GM03348 (cell line): ENCODE data around the gene C1orf105.
"Not testable (repeated sequence)": the region's sequence is repeated elsewhere in the genome, so short reads cannot be mapped to it uniquely, and the experiment has no call there.

Source experiments
- DNase-seq: peaks from one replicate; pipeline ENCODE4 v3.0.0; 2012; ENCODE audit warnings: low spot score

The C1orf105 gene

DNA sequence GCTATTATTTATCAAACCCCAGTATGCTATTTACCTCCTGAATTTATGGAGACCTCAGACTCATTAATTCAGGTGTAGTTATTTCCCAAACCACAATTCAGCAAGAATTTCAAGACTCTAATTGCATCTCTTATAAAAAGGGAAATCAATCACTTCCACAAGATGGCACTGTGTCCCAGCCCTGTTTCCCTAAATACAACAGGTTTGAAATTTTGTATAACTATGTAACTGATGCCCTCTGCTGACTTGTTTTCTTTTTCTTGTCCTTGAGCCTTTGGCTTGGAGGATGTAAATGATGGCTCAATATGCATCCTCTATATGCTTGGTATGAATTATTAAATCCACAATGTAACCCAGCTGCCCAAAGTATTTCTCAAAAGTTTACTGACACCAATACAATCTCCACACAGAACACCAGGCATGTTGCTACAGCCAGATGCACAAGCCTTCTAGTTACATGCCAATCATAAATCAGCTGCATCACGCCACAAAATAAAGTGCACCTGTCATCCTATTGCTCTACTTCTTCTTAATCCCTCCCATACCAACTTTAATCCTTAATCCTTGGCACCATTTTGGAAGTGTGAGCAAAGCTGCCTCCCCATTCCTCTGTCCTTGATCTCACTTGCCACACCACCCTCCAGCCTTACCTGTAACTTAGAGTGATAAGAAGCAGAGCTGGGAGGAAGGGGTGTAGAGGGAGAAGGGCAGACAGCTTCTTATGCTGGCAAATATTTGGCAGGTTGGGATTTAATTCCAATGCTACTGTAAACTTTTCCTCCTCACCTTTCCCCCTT is 9.0 kb downstream of the C1orf105 start:
- peak; percentile 75 for DNase-seq

DNA sequence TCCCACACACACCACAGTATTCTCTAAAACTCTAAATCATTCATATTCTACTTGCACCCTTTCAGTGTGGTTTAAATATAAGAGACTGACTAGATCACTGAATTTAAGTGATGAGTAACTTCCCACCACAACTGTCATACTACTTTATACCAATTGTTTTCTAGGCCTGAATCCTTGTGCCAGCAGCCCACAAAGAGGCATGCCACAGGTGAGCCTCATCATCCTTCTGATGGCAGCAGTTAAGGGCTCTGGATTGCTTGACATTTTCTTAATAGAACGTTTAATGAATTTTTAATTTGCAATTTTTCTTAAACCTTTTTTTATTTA is 9.6 kb downstream of the C1orf105 start:
- no peak for DNase-seq

DNA sequence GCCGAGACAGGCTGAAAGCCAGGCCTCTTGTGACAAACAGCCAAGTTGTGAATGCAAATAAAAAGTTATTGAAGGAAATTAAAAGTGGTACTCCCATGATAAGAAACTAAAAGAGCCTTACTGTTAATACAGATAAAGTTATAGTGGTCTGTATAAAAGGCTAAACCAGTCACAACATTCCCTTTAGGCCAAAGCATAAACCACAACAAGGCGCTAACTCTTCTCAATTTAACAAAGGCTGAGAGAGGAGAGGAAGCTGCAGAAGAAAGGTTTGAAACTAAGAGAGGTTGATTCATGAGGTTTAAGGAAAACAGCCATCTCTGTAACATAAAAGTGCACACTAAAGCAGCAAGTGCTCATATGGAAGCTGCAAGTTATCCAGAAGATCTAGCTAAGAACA is 10.7 kb downstream of the C1orf105 start:
- no peak for DNase-seq

DNA sequence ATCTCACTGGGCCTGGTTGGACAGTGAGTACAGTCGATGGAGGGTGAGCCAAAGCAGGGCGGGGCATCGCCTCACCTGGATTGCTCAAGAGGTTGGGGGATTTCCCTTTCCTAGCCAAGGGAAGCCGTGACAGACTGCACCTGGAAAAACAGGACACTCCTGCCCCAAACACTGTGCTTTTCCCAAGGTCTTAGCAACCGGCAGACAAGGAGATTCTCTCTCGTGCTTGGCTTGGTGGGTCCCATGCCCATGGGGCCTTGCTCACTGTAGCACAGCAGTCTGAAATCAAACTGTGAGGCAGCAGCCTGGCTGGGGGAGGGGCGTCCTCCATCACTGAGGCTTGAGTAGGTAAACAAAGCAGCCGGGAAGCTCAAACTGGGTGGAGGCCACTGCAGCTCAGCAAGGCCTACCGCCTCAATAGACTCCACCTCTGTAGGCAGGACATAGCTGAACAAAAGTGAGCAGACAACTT is 11.3 kb downstream of the C1orf105 start:
- DNase-seq, result no peak

DNA sequence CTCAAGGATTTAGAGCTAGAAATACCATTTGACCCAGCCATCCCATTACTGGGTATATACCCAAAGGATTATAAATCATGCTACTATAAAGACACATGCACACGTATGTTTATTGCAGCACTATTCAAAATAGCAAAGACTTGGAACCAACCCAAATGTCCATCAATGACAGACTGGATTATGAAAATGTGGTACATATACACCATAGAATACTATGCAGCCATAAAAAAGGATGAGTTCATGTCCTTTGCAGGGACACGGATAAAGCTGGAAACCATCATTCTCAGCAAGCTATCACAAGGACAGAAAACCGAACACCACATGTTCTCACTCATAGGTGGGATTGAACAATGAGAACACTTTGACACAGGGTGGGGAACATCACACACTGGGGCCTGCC is 16.7 kb downstream of the C1orf105 start:
- not testable (repeated sequence) for DNase-seq

DNA sequence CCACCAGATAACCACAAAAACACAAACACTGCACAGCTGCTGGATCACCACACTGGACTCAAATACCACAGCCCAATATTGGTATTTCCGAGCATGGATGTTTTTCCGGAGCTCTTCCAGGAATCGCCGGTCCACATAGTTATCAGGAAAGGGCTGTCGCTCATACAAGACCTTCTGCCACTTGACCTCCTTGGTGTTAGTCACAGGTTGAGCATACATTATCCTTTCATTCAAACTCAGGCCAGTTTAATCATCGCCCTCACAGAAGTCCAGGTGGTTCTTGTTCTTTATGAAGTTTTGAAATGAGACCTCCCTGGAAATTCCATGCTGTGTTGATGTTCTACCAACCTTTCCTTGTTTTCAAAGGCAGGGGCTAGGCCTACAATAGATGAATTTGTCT is 21.9 kb downstream of the C1orf105 start:
- DNase-seq, result no peak

DNA sequence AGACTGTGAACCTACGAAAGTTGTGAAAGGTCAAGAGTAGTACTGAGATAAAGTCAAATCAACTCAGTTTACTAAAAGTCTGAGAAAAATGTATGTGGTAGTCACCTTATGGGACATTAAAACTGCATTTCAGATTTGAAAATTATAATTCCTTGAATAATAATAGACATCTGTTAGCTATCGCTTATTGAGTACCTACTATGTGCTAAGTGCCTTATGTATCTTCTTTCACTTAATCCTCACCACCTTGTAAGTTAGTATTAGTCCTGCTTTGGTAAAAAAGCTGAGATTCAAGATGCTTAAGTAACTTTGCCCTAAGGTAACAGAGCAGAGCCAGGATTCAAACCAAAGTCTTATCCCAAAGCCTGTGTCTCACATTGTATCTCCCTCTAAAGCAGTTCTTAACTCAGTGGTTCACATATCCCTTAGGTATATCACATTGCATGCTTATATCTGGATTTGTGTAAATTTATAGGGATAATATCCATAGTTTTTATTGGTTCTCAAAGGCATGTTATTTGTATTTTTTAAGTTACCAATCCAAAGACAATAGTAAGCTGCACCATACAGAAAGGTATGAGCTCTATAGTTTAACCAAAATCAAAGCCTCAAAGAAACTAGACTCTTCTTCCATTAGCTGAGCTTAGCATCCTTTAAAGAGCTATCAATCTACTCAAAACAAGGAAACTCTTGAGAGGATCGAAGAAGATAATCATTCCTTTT is 22.5 kb downstream of the C1orf105 start:
- DNase-seq, result no peak

DNA sequence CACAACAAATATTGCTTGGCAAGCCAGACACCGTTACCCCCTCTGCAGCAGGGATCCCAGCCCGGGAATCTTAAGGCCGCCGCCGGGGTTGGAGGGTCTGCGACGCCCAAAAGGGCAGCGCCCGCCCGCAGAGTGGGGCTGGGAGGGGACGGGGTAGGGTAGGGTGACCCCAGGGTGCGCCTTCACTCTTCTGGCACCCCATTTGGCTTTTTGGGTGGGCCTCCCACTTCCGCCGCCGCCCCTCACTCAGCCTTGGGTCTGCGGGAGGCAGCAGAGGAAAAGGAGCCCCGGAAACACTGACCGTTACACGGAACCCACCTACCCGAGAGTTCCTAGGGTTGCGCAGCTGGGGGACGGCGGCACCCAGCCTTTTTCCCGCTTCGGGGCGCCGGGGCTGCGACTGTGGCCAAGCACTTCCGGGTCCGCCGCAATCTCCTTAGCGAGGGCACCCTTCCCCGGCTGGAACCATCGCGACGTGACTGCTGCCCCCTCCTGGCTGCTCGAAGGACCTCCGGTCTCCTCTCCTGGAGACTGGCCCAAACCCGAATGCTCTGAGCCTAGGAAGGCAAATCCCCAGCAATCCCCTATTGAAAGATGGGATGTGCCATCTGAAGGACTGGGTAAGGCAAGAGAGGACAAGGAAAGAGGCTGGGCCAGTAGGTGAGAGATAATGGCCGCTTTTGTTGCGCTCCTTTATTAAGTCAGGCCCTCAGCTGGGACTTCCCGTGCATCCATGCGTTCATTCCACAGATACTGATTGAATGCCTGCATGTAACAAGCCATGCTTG is 23.4 kb downstream of the C1orf105 start, which contains the start of gene PIGC:
Gene PIGC, minus strand, starts transcription at position 404 of the 788 bp plus-strand sequence. CDS start 1,447 bp downstream, outside the sequence.
- DNase-seq, result peak; percentile 96

DNA sequence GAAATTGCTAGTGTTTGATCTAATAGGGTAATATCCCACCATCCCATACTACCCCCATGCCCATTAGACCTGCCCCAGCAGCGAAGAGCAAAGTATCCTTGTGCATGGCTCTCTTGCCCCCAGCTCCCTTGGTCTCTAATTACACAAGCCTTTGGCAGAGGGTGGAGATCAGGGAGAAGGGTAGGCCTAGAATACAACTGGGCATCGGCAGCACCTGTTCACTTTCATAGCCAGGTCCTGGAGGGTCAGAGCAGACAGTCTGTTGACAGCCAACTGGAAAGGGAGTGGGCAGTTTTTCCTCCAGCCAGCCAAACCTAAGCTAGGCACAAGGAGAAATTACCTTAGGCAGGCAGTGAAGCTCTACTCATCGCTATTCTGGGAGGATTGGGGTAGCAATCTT is 26.1 kb downstream of the C1orf105 start:
- no peak for DNase-seq

DNA sequence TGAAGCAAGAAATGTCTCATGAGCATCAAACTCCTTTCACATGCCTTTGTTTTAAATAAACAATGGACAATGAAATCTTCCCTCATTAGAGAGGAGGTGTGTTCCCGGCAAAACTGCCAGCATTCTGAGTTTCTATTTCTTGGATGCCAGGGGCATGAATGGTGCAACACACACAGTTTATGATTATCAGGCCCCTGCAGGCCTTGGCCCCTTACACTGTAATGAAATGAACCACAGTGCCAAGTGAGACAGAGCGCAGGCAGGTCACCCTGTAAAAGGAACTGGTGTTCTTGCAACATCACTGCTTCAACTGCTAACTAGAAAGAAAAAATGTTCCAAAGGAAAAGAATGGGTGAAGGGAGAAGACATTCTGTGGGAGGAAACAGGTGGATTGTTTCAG is 27.2 kb downstream of the C1orf105 start:
- DNase-seq, result no peak

DNA sequence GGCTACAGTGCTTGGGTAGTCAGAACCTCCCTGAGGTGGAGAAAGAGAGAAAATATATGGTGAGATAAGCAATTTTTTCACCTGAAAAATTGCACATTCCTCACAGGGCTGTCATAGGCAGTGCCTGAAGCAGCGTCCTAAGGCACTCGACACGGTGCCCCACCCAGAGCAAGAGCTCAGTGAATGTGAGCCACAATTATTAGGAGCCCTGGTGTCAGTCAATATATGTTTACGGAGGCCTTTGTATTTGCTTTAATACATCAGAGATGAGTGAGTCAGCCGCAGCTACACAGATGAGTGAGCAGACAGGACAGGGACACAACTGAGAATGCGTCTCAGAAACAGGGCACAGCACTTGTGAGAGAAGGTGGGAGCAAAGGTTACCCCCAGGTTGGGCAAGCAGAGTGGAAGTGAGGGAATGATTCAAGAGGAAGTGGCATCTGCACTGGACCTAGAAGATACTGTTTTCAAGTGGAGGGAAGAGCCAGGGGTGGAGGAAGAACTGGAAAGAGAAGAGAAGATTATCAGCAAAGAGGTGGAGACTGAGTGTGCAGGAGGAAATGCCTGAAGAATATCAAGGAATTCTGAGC is 28.6 kb downstream of the C1orf105 start:
- no peak for DNase-seq

DNA sequence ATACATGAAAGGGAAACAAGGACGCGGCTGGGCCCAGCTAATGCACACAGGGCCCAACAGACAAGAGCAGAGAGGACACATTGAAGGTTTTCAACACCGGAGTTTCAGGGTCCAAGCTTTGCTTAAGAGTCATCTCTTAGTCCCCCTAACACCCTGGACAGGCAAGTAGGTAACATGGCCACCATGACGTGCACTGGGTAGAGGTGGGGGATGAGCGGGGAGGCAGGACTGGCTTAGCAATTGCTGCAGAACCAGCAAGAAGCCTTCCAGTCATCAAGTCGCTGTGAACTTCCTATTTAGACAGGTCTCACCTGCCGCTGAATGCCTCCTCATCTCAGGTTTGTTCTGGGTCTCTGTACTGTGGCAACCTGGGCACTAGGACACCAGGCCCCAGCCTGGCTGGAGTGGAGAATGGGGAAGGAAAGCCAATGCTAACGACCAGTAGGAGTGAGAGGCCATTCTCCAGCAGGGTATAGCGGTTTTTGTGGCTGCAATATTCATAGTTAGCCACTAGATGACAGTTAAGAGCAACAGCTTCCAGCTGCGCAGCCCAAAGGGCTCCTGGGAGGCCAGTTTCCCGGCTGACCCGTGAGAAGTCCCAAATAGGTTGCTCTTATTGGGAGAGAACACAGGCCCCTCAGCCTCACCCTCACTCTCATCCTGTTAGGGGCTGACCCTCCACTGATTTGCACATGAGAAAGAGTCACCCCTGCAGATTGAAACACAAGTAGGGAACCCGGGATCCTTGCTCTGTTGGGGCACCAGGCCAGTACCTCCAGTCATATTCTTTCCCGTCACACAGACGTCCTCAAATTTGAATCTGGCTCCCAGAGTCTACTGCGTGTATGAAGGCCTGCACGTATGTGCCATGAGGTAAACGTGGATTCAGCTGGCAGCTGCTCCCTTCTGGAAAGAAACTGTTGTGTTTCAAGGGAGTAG is 29.4 kb downstream of the C1orf105 start:
- peak; percentile 89 for DNase-seq

DNA sequence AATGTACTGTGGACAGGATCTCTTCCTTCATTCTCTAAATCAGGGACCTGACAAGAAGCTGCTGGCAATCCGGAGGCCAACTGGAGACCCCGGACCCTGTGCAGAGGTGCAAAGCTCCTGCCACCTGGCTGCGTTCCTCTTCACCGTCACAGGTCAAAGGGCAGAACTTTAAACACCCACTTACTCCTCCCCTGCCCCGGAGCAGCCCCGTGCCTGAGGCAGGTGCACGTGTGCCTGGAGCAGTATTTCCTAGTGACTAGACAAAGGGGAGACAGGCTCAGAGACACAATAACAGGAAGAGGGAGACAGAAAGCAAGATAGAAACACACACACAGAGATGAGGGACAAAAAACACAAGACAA is 30.0 kb downstream of the C1orf105 start:
- DNase-seq, result no peak

DNA sequence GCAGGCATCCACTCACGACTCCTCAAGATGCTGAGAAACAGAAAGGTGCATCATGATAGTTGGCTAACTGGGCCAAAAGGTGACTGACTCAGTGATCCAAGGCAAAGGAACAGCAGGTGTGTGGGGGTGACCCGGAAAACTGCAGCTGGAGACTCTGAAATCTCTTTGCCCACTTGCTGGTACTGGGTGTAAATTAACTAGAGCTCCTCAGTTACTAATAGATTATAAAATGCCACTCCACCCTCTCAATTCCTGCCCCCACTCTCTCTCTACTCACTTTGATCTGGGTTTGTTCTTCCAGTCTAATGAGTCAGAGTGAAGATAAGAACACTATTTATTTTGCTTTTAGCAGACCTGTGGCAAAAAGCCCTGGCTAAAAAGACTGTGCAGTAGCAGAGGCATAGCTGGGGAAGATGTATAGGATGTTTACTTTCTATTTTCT is 30.5 kb downstream of the C1orf105 start:
- DNase-seq, result peak; percentile 19

DNA sequence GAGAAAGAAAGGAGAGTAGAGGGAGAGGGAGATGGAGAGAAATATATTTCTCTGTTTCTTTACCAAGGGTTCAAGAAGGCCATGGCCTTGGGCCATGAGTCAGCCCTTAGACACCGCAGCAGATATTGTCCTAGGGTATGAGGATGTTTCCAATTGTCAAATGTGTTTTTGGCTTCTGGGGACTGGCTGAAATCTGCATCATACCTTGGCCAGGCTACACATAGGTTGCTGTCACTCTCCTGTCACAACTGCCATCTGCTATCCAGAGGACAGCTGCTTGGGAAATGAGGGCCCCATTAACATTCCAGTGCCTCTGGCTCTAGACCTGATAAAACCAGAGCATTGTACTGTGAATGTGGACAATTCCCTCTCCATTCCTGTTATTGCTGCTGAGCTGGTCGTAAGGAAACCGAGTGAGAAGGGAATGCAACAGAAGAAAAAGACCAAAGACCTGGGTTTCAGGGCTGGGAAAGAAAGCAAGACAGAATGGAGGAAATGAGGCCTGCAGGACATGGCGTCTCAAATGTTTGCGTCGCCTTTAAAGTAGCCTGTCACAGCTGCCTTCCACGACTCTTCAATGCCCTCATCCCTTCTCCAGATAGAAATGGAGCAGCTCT is 32.2 kb downstream of the C1orf105 start:
- DNase-seq, result no peak

DNA sequence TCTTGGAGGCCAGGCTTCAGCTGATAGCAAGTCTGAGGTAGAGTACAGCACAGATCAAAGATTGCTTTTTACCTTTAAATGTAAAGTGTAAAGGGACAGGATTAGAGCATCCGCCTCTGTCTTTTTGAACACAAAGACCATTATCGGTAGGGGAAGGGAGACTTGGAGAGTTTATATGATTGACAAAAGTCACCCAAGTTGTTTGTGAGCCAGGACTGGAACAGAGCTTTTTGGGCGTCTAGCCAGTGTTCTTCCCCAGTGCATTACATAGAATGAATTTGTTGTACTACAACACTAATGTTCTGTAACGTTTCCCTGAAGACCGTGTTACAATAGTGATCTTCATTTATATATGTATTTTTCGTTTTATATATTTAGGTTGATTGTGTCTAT is 32.7 kb downstream of the C1orf105 start:
- DNase-seq, result no peak

DNA sequence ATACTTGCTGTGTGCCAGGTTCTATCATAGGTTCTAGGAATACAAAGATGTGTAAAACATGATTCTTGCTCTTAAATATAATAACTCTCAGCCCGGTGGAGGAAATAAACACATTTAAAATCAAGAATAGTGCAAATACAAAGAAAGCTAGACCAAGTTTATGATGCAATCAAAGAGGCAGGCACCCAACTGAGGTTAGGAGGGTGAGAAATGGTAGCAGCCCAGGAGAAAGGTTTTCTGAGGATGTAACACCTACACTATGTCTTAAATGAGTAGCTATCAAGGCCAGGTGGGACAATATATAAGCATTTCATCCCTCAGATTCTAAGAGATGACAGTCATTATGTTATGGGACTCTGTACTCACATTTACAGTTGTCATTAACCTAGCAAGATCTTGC is 33.1 kb downstream of the C1orf105 start:
- DNase-seq, result no peak

DNA sequence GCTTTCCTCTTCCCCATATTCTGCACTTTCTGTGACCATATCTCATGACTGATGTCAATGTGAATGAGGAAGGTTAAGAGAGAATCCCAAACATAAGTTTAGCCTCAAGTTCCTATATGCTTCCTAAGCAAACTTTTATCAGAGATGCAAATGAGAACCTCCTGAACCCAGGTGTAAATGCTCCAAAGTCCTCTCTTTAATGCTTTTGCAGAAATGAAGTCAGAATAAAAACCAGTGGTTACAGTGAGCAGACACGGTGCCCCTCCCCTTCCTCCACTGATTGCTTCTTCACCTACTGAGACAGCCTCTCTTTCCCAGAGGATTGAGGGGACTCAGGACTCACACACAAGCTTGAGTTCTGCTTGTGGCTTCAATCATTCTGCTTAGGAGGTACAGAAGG is 35.0 kb downstream of the C1orf105 start:
- DNase-seq, result no peak

DNA sequence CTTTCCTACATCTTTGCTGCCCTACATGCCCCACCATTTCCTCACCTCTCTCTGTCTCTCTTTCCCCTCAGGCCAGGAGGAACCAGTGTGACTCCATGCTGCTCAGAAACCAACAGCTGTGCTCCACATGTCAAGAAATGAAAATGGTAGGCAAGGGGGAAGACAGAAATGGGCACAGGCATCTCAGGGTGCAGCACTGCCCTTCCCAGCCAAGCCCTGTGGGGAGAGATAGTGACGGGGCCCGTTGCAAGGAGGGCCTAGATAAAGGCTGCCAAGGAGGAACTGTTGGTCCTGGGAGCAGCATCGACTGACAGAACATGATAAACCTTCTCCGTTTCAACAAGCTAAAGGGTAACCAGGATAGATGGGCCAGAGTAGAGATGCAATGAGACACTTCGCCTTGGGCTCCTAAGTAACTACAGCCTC is 35.9 kb downstream of the C1orf105 start:
- no peak for DNase-seq

DNA sequence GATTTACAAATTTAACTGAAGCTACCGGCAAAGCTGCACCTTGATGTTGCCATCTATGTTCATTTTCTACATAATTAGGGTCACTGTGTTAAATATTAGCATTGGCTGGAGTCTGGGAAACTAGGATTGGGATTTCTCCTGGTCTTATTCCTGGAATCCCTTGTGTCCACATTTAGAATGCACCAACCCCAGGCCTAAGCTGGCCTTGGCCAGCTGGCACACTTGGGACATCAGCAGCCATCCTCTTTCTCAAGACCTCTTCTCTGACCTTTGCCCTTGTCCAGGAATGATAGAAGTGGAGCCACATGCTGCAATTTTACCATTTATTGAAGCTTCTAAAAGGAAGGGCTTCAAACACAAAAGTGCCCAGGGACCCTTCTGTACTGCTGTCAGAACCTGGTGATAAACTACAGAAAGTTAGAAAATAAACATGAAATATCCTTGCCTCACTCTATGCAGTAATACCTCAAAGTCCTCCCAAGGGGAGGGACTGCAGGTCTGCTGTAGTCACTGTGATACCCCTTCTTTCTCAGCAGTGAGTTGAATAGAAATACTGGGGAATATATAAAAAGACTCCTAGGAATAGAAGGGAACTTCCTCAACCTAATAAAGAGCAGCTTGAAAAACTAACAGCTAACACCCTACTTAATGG is 37.1 kb downstream of the C1orf105 start:
- no peak for DNase-seq
